Dedifferentiated amniotic fluid mesenchymal stem cell (primary cell): Measurements from ENCODE around the gene SEMA5A.
"Not testable (repeated sequence)": the region's sequence is repeated elsewhere in the genome, so short reads cannot be mapped to it uniquely, and the experiment has no call there.

Source experiments
- DNase-seq: peaks from one replicate; pipeline ENCODE4 v3.0.0-alpha.2; 2016; ENCODE audit errors: extremely low spot score

Gene SEMA5A

DNA sequence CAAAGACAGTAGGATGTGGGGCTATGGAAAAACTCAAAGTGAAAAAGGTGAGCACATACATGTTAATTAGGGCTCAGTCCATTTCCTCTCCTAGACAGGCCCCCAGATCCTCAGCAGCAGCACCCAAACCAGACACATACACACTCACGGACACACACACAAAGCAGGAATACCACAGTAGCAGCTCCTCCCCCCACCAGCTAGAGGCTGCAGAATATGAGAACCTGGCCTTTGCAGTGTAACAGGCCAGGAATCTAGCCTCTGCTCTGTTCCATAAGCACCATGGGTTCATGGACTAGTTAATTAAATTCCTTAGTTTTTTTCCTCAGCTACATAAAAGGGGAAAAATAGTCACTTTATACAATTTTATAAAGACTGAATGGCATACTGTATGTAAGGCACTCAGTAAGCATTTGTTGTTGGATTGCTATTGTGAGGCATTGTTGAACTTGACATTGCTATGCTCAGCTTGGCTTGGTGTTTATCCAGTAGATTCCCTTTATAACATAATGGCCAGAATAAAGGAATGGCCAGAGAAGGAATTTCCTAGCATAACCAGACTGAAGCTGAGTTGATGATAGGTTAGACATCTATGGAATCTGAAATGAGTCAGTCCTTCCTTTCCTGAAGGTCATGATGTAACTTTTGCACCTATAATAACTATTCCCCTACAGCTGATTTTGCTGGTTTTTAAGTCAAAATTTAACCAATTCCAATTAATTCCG is 186.8 kb downstream of the SEMA5A start:
- DNase-seq: peak; percentile 31

DNA sequence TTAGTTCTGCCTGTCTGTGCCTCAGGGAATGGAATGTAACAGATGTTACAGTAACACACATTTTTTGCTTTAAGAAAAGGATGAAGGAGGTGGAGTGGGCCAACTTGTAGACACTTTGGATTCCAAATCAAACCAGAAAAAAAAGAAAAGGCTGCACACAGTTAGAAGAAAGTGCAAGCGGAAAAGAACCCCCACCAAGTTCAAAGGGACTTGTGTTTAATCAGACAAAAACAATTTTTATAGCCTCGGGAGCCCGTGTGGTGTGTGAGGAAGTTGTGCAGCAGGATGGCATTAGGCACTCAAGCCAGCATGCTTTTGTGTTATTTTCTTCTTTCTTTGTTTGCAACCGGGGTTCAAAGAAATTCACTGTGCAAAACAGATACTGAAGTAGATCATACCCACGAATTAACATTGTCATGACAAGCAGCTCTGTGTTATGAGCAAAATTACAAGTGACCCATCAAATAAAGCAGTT is 189.5 kb downstream of the SEMA5A start:
- DNase-seq: no peak

DNA sequence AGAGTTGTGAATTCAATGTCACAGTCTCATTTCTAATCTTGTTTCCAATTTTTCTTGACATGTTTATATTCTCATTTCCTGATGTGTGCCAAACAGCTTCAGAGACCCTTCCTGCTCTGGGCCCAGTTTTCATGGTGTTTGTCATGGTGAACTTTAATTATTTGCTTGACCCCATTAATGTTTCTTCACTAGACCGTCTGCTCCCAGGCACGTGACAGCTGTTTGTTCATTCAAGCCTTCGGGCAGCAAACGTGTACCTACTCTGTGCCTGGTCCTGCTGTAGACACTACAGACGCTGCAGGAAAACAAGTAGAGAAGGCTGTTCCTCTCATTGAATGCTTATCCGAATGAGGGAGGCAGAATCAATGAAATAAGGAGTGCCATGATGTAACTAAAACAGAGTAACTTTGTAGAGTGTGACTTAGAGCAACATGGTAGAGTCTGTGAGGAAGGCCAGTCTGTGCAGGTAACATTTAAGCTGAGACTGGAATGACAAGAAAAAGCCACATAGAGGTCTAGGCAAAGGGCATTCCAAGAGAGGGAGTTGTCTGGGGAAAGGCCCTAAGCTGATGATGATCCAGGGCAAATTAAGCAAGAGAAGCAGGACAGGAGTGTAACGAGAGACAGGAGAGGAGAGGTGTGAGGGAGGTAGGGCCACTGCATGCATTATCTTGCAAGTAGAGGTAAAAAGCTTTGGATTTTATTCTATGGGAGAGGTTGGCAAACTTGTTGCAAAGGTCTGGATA is 191.4 kb downstream of the SEMA5A start:
- no peak for DNase-seq

DNA sequence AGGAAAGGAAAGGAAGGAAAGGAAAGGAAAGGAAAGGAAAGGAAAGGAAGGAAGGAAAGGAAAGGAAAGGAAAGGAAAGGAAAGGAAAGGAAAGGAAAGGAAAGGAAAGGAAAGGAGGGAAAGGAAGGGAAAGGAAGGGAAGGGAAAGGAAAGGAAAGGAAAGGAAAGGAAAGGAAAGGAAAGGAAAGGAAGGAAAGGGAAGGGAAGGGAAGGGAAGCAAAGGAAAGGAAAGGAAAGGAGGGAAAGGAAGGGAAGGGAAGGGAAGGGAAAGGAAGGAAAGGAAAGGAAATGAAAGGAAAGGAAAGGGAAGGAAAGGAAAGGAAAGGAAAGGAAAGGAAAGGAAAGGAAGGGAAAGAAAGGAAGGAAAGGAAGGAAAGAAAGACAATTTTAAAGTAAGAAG is 192.8 kb downstream of the SEMA5A start:
- not testable (repeated sequence) for DNase-seq

DNA sequence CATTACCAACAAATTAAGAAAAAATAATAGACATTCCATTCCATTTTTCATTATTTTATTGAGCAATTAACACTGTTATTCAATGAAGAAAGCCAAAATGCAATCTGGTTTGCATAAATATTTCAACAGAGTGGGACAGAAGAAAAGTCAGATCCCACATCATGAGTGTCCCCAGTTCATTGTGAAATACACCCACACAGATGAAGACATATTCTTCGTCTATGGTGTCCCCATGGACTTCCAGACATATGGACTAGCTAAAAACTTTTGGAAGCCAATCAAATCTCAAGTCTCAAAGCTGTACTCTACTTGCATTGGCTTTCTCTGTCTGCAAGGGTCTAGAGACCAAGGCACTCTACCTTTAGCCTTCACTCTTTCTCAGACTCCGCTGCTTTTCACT is 194.3 kb downstream of the SEMA5A start:
- DNase-seq: no peak

DNA sequence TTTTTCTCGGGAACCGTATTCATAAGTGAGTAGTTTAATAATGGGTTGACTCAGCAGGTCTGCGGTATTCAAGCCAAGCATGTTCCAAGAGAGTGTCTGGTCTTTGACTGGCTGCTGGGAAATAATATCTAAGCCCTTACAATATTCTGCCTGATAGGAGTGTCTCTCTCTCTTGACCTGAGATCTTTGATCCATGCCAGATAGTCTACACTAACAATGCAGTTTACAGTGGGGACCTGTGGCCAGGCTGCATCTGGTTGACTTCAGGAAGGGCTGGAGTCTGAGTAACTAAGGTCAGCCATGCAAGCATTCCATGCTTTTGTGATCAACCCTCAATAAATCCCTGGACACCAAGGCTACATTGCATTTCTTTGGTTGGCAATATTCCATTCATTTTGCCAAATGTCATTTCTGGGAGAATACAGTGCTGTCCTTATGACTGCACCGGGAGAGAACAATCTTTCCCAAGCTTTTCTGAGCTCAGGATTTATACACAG is 195.5 kb downstream of the SEMA5A start:
- DNase-seq: no peak

DNA sequence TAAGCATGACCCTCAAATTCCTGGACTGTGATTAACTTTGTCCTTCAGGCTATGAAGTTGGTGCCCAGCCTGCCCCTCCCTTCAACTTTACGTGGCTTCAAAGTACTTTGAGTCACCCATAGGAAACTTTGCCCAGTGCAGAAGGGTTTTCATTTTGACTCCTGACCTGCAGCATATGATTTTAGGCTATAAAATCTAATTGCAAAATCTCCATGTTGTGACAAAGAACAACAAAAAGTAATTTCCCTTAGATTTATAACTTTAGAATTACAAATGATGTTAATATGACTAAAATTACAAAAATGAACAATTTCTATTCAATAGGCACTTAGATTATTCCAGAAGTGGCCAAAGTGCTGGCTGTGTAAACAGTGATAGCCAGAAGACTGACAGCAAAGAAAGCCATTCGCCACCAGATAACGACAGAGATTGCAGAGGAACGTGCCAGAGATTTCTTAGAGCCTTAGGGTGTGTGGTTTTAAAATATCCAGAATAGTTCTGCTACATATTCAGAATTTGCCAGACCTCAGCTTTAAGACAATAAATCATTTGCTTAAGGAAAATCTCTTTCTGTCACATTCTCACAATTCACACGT is 197.4 kb downstream of the SEMA5A start:
- peak; percentile 70 for DNase-seq

DNA sequence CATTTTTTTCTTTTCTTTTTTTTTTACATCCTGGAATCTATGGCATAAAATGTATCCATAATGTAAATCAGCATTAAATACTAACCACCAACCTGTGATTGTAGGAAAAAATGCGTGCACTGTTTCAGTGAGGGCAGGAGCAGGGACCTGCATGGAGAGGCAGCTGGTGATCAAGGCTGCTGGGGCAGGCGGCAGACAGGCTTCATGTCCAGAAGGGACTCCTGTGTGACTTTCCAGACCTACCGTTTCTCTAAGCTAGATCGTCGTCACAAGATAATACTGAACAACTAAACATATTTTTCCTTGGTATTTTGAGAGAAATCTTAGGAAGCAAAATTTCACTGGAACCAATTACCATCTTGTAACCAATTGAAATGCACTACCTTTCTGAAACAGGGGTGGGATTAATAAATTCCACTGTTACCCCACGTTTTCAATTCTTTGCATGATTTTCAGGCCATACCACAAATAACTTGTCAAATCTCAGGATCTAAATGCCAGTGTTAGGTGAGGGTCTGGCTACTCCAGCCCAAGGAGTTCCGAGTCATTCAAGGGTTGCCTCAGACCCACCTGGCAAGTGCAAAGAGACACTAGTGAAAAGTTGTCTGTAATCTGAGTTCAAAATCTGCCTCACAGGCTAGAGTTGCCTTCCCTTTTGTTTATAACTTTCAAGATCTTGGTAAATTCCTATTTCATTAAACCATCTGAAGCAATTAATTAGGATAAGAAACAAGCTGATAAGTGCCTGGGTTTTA is 198.2 kb downstream of the SEMA5A start:
- DNase-seq: no peak

DNA sequence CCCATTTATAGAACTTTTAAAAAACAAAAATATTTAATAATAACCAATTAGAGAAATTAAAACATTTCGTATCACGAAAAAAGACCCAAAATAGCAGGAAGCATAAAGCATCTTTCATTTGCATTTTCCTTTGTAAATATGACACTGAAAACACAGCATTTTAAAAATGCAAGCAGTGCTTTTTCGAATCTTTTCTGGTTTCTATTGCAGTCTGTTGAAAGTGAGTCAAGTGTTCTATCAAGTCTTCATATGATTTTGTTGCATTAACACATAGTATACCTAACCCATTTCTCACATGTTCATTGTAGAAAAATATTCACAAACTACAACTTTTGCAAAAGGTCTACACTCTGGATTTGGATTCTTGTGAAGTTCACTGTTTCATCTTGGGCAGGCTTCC is 198.8 kb downstream of the SEMA5A start:
- no peak for DNase-seq

DNA sequence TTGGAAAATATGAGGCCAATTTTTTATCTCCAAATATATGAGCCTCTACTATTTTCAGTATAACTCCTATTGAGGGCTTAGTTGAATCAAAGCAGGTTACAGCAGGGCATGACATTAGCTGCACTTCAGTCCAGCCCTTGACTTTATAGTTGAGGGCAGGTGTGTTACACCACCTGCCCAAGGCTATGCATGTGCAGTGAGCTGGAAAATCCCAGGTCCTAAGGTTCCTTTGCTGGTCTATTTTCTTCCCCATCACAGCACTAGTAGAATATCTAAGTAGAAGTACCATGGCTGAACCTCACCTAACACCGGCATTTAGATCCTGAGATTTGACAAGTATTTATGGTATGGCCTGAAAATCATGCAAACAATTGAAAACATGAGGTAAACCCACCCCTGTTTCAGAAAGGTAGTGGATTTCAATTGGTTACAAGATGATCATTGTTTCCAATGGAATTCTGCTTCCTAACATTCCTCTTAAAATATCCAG is 201.1 kb downstream of the SEMA5A start:
- no peak for DNase-seq

DNA sequence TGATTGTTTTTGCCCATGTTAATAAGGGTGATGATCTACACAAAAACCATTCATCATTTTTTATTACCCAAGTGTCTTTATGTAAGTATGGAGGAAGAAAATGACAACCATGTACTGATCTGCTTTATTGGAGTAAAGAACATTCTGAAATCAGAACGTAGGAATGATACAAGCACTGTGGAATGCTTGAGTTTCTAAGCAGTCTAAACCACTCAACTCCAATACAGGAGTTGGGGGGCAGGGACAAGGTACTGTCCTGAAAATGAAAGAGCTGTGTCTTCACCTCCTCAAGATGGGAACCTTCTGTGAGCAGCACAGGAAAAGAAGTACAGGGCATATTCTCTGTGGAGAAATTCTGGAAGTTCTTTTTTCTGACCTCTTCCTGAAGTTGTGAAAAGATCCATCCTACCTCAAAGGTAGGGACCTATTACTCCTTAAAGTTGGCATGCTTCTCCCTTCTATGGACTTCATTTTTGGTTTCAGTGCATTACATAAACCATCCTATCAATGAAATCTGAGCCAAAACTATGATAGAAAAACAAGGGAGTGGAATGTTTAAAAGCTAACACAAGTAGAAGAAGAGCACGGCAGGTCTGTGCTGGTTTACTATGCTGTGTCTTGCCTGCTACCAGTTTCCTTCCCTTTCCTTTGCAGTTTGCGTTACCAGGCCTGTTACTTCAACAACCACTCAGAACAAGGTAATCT is 202.6 kb downstream of the SEMA5A start:
- no peak for DNase-seq

DNA sequence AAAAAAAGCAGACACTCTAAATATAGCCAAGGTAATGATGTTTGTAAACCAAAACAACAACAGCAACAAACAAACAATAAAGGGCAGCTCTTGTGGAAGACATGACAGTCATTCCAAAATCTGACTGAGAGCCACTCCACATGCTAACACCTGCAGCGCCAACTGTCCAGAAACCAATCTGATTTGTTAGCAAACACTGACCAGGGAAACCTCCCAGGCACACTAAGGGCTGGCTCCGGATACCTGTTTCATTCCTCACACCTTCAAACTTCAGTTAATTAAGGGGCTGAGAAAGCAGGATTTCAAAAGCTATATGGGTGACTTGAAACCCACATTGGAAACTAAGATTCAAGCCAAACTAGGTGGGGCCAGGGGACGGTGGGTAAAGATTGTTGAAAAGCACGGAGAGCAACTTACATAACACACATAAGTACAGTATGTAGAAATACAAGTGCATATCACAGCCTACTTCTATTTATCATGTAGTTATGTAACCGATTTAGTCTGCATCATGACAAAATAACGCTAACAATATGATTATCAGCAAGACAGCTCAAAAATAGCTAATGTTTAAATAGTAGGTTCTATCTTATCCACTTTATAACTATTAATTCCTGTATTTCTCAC is 203.6 kb downstream of the SEMA5A start:
- DNase-seq: no peak

DNA sequence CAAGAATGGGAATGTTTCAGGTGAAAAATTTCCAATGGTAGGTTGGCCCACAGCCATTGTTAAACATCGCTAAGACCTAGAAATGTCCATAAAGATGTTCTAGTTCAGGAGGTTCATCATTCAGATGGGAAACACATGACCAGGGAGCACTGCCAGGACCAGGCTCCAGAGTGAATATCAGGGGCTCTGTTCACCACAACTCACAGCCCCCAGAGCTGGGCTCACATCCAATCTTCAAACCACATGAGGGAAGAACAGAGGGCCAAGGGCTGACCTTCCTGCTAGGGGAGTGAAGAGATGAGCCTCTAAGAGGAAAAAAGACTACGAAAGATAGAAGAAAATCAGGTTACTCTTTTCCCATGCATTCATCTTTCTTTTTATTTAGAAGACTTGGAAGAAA is 205.8 kb downstream of the SEMA5A start:
- DNase-seq: no peak

DNA sequence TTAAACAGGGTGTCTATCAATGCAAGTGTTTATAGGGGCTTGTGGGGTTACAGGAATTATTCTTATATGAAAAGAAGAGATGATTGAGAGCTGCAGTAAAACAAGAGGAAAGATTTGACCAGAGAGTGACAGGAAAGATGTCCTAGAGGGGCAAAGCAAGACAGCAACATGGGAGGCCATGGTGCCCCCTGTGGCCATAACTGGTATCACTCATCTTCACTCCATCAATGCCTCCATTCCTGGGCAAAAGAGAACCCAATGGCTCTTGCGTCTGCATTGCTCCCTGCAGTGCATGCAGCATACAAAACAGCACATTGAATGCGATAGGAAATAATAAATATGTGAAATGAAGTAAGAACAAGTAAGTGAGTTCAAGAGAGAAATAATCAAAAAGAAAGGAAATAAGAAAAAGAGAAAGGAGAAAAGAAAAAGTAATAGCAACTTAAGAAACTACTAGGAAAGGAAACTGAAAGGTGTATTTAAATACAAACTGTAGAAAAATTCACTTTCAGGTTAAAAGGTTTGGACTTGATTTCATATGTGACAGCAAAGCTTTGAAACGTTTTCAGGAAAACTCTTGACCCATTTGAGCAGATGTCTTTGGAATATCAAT is 206.6 kb downstream of the SEMA5A start:
- no peak for DNase-seq

DNA sequence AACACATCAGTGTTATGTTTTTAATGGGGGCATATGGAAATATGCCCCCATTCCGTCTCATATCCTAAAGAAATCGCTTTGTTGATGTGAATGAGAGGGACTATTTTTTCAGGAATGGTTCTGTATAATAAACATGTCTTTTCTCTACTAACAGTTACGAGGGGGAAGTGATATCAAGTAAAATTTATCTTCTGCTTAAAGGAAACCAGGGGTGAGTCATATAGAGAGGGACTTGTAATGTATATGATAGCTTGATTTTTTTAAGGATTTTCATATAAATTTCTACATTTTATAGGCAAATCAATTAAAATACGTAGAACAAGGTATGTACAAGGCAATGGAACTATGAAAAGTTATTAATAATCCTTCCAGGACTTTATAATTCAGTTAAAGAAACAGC is 207.1 kb downstream of the SEMA5A start:
- DNase-seq: no peak

DNA sequence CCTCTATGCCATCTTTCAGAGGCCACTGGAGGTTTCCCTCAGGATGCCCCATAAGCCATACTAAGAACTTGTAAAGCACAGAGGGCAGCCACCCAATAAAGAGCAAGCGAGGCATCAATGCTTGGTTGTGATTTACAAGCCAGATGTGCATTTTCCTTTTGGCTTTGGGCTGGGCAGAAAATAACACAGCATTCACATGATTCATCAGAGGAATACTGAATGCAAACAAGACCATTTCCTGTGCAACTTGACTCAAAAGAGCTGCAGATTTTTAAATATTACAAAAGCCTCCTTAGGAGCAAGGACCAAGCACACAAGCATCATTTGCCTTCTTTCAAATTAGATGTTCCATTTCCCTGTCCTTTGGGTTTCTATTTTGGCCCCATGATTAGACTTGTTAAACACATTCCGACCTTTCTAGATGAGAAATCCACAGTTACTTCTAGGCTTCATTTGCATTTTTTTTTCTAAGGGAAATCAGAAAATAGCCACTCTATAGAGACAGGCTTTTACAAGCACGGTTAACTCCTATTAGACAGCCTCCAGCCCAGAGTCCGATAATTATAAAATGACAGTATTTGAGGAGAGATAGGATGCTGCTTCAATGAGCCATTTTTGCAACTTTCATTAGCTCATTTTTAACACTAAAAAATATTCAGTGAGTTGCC is 207.8 kb downstream of the SEMA5A start:
- DNase-seq: peak; percentile 74

DNA sequence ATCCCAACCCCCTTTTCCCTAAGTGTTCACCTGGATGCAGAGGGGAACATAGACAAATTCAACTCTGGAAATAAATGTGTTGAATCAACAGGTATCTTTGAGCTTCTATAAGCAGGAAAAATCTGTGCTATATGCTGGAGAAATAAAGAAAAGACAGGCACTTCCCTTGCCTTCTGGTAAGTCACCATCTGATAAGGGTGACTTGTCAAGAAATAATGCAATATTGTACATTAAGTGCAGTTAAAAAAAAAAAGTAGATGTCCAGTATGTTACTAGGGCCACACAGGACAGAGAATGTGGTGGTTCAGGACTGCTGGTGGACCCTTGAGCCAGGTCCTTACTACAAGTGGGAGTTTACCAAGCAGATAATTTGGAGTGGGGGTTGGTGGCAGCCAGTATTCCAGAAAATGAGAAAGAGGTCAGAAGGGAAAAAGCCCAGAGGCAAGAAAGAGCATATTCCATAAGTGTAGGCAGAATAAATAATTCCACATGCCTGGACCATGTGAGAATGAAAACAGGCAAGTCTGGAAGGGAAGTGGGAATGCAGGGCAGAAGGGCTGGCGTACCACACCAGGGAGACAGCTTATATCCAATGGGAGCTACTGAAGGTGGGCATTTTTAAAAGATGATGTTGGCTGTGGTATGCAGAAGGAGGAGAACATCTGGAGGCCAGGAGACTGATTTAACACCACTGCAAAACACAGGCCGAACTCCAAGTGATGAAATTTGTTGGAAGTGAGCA is 209.9 kb downstream of the SEMA5A start:
- DNase-seq: no peak

DNA sequence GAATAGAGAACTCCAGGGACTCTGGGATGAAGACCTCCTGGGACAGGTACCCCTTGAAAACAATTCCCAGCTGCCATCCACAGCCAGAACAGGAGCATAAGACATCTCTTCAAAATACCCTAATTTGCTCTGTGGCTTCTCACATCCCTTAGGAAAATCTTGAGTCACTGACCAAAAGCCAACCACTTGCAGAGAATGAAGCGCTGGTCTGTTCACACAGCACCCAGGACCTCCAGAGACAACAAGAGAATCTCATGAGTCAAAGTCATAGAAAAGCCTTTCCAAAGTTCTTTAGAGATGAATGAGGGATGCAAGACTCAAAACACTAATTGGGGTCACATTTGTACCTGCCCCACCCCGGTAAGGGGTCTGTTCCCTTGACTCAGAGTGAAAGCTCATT is 210.6 kb downstream of the SEMA5A start:
- DNase-seq: no peak

DNA sequence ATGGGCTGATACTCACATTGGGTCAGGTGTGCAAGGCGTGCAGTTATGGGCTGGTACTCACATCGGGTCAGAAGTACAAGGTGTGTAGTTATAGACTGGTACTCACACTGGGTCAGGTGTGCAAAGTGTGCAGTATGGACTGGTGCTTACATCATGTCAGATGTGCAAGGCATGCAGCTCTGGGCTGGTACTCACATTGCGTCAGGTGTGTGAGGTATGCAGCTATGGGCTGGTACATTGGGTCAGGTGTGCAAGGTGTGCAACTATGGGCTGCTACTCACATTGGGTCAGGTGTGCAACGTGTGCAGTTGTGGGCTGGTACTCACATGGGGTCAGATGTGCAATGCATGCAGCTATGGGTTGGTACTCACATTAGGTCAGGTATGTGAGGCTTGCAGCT is 213.8 kb downstream of the SEMA5A start:
- DNase-seq: no peak
